Measurements from ENCODE around the gene DLGAP3.
A peak's percentile ranks its signal among the peaks of the same experiment; 100 is the strongest.

GRCh38 chr1:34858901-34859445, 70.5 kb downstream of the DLGAP3 start:
- TF ChIP-seq CTCF (IDR thresholded peaks at IDR 0.05; ENCODE audit: extremely low read depth in 1 of 2, insufficient read depth in 1 of 2, low read depth in 1 of 2, low read length in 2 of 2), result no peak
- no peak for TF ChIP-seq POLR2A (IDR thresholded peaks at IDR 0.05; ENCODE audit: low read depth, low read length)
- TF ChIP-seq EZH2 (IDR thresholded peaks at IDR 0.05; ENCODE audit: borderline replicate concordance, low read depth, low read length, severe bottlenecking), result no peak
- TF ChIP-seq POLR2AphosphoS5 (IDR thresholded peaks at IDR 0.05; ENCODE audit: insufficient read depth, low read depth, low read length), result no peak
- TF ChIP-seq MAX (IDR thresholded peaks at IDR 0.05; ENCODE audit: insufficient read depth, insufficient read length), result no peak
- TF ChIP-seq JUN (IDR thresholded peaks at IDR 0.05; ENCODE audit: borderline replicate concordance, insufficient read depth, insufficient read length, low read depth), result no peak
- TF ChIP-seq MYC (IDR thresholded peaks at IDR 0.05; ENCODE audit: low read depth, low read length), result no peak
- TF ChIP-seq FOS (IDR thresholded peaks at IDR 0.05; ENCODE audit: borderline replicate concordance, insufficient read depth, low read length), result peak; percentile 20
